ENCODE data around the gene WDHD1.
"Not testable (repeated sequence)": the region's sequence is repeated elsewhere in the genome, so short reads cannot be mapped to it uniquely, and the experiment has no call there.

The WDHD1 gene

DNA sequence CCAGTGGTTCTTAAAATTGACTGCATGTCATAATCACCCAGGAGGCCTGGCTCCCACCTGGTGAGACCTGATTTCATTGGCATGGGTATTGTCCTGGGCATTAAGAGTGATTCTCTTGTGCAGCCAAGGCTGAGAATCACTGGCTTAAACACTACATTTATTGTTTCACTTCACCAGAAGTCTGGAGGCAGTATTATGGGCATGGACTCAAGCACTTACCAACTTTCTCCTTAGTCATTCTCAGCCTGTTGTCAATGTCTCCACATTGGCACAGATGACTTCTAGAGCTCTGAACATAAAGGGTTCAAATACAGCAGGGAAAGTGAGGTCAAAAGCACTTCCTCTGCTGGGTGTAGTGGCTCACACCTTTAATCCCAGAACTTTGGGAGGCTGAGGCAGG lies 98.7 kb downstream of the WDHD1 start:
- Histone ChIP-seq H3K27ac (ENCODE audit: low read length) (no peak overlapping the region), H3K9me3 (ENCODE audit: insufficient read depth, low read depth, low read length) (no peaks in the 10 kb centered on the region), H3K4me3 (ENCODE audit: low read length) (no peak overlapping the region), H3K9ac (ENCODE audit: low read depth, low read length) (no peak overlapping the region), H3K27me3 (ENCODE audit: insufficient read depth, low read length) (no peaks in the 10 kb centered on the region), H3K36me3 (ENCODE audit: insufficient read depth, low read depth, low read length) (no peaks in the 10 kb centered on the region), H3K4me1 (ENCODE audit: insufficient read depth, low read length) (no peaks in the 10 kb centered on the region)

DNA sequence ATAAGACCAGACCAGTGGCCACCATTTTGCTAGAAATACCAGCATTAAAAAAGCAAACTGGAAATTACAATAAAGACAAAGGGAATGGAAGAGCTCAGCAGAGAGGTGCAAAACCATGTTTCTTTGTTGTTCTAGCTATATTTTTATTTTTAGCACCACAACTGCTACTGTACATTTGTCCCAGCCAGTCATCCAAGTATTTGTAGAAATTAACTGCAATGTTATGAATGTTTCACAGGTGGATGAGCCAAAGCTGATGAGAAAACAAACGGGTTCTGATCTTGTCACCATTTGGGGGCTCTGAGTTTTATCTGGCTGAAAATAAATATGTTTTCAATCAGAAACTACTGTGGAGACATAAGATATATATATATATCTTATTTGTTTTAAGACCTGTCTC lies 99.3 kb downstream of the WDHD1 start:
- H3K9ac ChIP-seq (ENCODE audit: low read depth, low read length), result no peak overlapping the region
- H3K27me3 ChIP-seq (ENCODE audit: insufficient read depth, low read length), result no peaks in the 10 kb centered on the region
- H3K36me3 ChIP-seq (ENCODE audit: insufficient read depth, low read depth, low read length), result no peaks in the 10 kb centered on the region
- no peak overlapping the region for H3K4me3 ChIP-seq (ENCODE audit: low read length)
- H3K4me1 ChIP-seq (ENCODE audit: insufficient read depth, low read length), result no peaks in the 10 kb centered on the region
- H3K9me3 ChIP-seq (ENCODE audit: insufficient read depth, low read depth, low read length), result no peaks in the 10 kb centered on the region
- H3K27ac ChIP-seq (ENCODE audit: low read length), result no peak overlapping the region

DNA sequence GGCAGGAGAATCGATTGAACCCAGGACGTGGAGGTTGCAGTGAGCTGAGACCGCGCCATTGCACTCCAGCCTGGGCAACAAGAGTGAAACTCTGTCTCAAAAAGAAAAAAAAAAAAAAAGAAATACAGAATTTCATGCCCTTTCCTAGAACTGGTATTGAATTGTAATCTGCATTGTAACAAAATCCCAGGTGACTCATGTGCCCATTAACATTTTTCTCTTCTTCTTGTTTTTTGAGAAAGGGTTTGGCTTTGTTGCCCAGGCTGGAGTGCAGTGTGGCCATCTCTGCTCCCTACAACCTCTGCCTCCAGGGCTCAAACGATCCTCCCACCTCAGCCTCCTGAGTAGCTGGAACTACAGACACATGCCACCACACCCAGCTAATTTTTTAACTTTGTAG lies 100.3 kb downstream of the WDHD1 start:
- not testable (repeated sequence) for H3K4me3 ChIP-seq (ENCODE audit: low read length); H3K9ac ChIP-seq (ENCODE audit: low read depth, low read length); H3K9me3 ChIP-seq (ENCODE audit: insufficient read depth, low read depth, low read length); H3K27ac ChIP-seq (ENCODE audit: low read length); H3K27me3 ChIP-seq (ENCODE audit: insufficient read depth, low read length); H3K4me1 ChIP-seq (ENCODE audit: insufficient read depth, low read length); H3K36me3 ChIP-seq (ENCODE audit: insufficient read depth, low read depth, low read length)

DNA sequence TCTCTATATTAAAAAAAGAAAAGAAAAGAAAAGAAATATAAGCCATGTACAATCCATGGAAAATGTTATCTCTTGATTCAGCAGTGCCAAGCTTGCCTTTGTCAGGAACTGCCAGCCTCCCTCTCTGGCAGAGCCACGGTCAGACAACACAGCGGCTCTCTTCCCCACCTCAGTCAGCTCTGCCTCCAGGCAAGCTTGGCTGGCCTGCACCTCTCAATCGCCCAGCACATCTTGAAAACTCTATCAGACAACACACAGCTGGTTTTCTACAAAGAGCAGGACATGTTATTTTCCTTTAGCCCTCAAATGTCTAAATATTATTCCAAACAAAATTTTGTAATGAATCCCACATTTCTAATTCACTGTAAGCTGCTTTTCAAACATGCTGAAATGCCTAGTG lies 104.3 kb downstream of the WDHD1 start:
- Histone ChIP-seq H3K27me3 (ENCODE audit: insufficient read depth, low read length) (no peaks in the 10 kb centered on the region), H3K4me1 (ENCODE audit: insufficient read depth, low read length) (no peaks in the 10 kb centered on the region), H3K4me3 (ENCODE audit: low read length) (no peak overlapping the region), H3K9ac (ENCODE audit: low read depth, low read length) (no peak overlapping the region), H3K27ac (ENCODE audit: low read length) (no peak overlapping the region), H3K36me3 (ENCODE audit: insufficient read depth, low read depth, low read length) (no peaks in the 10 kb centered on the region), H3K9me3 (ENCODE audit: insufficient read depth, low read depth, low read length) (no peaks in the 10 kb centered on the region)

DNA sequence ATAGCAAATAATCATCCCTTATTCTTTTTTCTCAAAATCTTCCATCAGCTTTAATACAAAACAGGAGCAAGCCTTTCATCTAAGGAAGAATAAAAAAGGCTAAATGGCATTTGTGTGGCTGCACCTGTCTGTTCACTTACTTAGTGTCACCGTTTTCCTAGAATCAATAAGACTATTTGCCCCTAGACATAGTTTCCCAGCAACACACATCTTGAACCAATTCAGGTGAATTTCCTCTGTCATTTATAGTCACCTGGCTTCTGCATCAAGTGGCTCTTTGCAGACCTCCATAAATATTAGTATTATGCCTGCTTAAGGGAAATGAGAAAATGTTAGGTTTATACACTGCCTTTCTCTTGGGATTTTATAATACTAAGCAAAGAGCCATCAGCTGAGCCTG lies 106.8 kb downstream of the WDHD1 start:
- Histone ChIP-seq H3K27ac (ENCODE audit: low read length) (no peak overlapping the region), H3K9ac (ENCODE audit: low read depth, low read length) (no peak overlapping the region), H3K9me3 (ENCODE audit: insufficient read depth, low read depth, low read length) (no peaks in the 10 kb centered on the region), H3K36me3 (ENCODE audit: insufficient read depth, low read depth, low read length) (no peaks in the 10 kb centered on the region), H3K4me3 (ENCODE audit: low read length) (no peak overlapping the region), H3K4me1 (ENCODE audit: insufficient read depth, low read length) (no peaks in the 10 kb centered on the region), H3K27me3 (ENCODE audit: insufficient read depth, low read length) (no peaks in the 10 kb centered on the region)

DNA sequence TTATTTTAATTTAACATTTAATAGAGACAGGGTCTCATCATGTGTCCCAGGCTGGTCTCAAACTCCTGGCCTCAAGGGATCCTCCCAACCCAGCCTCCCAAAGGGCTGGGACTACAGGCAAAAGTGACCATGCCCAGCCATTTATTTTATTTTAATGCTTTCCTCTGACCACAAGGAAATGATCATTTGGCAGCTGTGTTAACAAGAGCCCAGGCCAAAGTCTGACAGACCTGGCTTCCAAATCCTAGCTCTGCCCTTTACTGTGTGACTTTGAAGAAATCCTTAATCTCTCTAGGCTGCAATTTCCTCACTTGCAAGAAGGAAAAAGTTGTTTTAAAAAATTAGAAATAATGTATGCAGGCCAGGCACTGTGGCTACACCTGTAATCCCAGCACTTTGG lies 107.6 kb downstream of the WDHD1 start:
- Histone ChIP-seq H3K27me3 (ENCODE audit: insufficient read depth, low read length) (no peaks in the 10 kb centered on the region), H3K36me3 (ENCODE audit: insufficient read depth, low read depth, low read length) (no peaks in the 10 kb centered on the region), H3K27ac (ENCODE audit: low read length) (no peak overlapping the region), H3K4me3 (ENCODE audit: low read length) (no peak overlapping the region), H3K9me3 (ENCODE audit: insufficient read depth, low read depth, low read length) (no peaks in the 10 kb centered on the region), H3K9ac (ENCODE audit: low read depth, low read length) (no peak overlapping the region), H3K4me1 (ENCODE audit: insufficient read depth, low read length) (no peaks in the 10 kb centered on the region)

DNA sequence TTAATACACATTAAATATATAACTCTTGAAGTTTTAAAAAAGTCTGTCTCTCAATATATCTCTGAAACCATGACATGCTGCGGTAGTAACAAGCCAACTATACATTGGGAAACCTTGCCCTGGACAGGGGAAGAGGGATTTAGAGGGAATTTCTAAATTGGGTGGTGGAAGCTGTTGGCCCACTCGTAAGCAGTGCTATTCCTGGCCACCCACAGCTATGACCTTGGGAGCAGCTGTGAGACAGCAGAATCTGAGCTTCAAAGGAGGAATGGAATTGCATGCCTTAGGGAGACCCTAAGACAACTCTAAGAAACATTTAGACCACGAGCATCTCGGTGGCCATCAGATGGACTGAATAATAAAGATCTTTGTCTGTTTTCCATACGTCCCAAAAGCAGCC lies 108.5 kb downstream of the WDHD1 start:
- H3K36me3 ChIP-seq (ENCODE audit: insufficient read depth, low read depth, low read length), result no peaks in the 10 kb centered on the region
- no peak overlapping the region for H3K9ac ChIP-seq (ENCODE audit: low read depth, low read length)
- no peaks in the 10 kb centered on the region for H3K9me3 ChIP-seq (ENCODE audit: insufficient read depth, low read depth, low read length)
- no peaks in the 10 kb centered on the region for H3K4me1 ChIP-seq (ENCODE audit: insufficient read depth, low read length)
- H3K27ac ChIP-seq (ENCODE audit: low read length), result no peak overlapping the region
- H3K27me3 ChIP-seq (ENCODE audit: insufficient read depth, low read length), result no peaks in the 10 kb centered on the region
- no peak overlapping the region for H3K4me3 ChIP-seq (ENCODE audit: low read length)

DNA sequence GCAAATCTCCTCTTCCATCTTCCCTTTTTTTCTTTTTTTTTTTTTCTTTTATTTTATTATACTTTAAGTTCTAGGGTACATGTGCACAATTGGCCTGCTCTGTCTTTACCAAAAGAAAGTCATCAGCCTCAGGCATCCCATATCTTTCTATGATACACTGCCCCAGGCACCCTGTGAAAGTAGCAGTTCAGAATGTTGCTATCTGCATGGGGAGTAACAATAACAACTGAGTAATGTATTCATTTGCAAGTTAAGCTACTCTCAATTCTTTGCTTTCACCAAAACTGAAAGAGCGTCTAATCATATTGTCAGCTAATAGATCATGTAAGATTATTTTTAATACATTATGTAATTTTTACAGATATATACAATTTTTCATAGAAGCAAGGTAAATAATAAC lies 110.8 kb downstream of the WDHD1 start:
- no peaks in the 10 kb centered on the region for H3K4me1 ChIP-seq (ENCODE audit: insufficient read depth, low read length)
- no peak overlapping the region for H3K9ac ChIP-seq (ENCODE audit: low read depth, low read length)
- H3K9me3 ChIP-seq (ENCODE audit: insufficient read depth, low read depth, low read length), result no peaks in the 10 kb centered on the region
- H3K27ac ChIP-seq (ENCODE audit: low read length), result no peak overlapping the region
- no peaks in the 10 kb centered on the region for H3K36me3 ChIP-seq (ENCODE audit: insufficient read depth, low read depth, low read length)
- no peak overlapping the region for H3K4me3 ChIP-seq (ENCODE audit: low read length)
- H3K27me3 ChIP-seq (ENCODE audit: insufficient read depth, low read length), result no peaks in the 10 kb centered on the region

DNA sequence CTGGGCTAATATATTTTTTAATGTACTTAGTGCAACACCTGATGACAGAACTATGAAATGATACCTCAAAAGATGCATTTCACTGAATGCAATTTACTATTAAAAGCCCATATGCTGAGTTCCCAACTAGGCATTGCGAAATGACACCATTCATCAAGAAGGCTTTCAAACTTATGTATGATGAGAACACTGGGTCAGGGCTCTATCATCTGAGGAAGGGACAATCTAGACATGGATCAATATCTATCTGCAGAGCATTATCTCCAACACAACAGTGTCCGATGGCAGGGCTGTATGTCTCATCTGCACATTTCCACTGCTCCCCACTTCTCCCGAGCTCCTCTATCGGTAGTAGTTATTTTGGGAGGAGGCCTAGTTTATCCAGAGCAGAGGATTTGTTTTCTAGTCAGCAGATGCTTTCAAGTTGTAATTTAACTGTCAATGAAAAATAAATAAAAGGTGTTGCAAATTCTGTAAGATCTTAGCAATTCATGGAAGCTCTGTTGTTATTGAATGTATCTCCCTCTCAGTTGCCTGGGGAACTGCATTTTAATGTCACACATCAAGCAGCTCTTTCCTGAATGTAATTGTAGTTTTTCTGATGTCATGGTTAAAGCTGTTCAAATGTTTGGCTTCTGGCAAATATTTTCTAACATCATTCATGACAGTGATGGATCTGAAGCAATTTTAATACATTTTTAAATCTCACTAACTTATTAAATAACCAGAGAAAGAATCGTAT lies 116.9 kb downstream of the WDHD1 start:
- Histone ChIP-seq H3K36me3 (ENCODE audit: insufficient read depth, low read depth, low read length) (no peaks in the 10 kb centered on the region), H3K4me1 (ENCODE audit: insufficient read depth, low read length) (no peaks in the 10 kb centered on the region), H3K9ac (ENCODE audit: low read depth, low read length) (no peak overlapping the region), H3K27me3 (ENCODE audit: insufficient read depth, low read length) (no peaks in the 10 kb centered on the region), H3K27ac (ENCODE audit: low read length) (no peak overlapping the region), H3K4me3 (ENCODE audit: low read length) (no peak overlapping the region), H3K9me3 (ENCODE audit: insufficient read depth, low read depth, low read length) (no peaks in the 10 kb centered on the region)

DNA sequence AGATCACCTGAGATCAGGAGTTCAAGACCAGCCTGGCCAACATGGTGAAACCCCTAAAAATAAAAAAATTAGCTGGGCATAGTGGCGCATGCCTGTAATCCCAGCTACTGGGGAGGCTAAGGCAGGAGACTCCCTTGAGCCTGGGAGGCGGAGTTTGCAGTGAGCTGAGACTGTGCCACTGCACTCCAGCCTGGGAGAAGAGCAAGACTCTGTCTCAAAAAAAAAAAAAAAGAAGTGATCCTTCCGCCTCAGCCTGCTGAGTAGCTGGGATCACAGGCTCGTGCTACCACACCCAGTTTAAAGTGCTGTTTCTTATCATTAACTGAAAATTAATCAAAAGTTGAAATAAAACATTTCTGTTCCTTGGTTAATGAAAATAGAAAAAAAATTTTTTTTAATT lies 117.9 kb downstream of the WDHD1 start:
- not testable (repeated sequence) for H3K4me1 ChIP-seq (ENCODE audit: insufficient read depth, low read length); H3K27me3 ChIP-seq (ENCODE audit: insufficient read depth, low read length); H3K36me3 ChIP-seq (ENCODE audit: insufficient read depth, low read depth, low read length); H3K9ac ChIP-seq (ENCODE audit: low read depth, low read length); H3K4me3 ChIP-seq (ENCODE audit: low read length); H3K9me3 ChIP-seq (ENCODE audit: insufficient read depth, low read depth, low read length); H3K27ac ChIP-seq (ENCODE audit: low read length)

DNA sequence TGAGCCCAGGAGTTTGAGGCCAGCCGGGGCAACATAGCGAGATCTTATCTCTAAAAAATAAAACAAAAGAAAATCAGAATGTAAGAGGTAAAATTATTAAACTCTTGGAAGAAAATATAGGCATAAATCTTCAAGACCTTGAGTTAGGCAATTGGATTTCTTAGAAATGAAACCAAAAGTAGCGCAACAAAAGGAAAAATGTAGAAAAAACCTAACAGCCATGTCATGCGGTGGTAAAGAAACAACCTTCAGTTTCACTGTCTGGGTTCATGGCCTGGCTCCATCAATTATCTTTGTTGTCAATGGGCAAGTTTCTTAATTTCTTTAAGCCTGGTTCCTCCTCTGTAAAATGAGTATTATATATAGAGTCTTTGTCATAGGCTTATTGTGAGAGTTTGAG lies 118.7 kb downstream of the WDHD1 start:
- Histone ChIP-seq H3K27ac (ENCODE audit: low read length) (no peak overlapping the region), H3K9me3 (ENCODE audit: insufficient read depth, low read depth, low read length) (no peaks in the 10 kb centered on the region), H3K9ac (ENCODE audit: low read depth, low read length) (no peak overlapping the region), H3K4me3 (ENCODE audit: low read length) (no peak overlapping the region), H3K4me1 (ENCODE audit: insufficient read depth, low read length) (no peaks in the 10 kb centered on the region), H3K27me3 (ENCODE audit: insufficient read depth, low read length) (peaks cover 8% of the 10 kb centered on the region), H3K36me3 (ENCODE audit: insufficient read depth, low read depth, low read length) (no peaks in the 10 kb centered on the region)

DNA sequence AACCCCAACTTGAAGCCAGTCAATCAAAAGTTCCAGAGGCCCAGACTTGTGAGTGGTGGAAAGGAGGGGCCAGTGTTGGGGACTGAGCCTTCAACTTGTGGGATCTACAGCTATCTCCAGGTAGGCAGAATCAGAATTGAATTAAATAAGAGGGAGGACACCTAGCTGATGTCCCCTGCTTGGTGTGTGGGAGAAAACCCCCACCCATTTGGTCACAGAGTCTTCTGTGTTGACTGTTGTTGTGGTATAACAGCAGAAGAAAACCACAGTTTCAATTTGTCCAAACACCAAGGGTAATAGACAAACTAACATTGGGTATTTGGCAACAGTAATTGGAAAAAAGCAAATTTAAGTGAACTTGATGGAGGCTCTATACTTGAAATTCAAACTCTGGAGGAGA lies 120.8 kb downstream of the WDHD1 start:
- H3K4me1 ChIP-seq (ENCODE audit: insufficient read depth, low read length), result 0 out of 2 replicates have a peak, but pooled peaks cover 3% of the 10 kb centered on the region
- H3K4me3 ChIP-seq (ENCODE audit: low read length), result no peak overlapping the region
- H3K9me3 ChIP-seq (ENCODE audit: insufficient read depth, low read depth, low read length), result no peaks in the 10 kb centered on the region
- H3K36me3 ChIP-seq (ENCODE audit: insufficient read depth, low read depth, low read length), result no peaks in the 10 kb centered on the region
- H3K27me3 ChIP-seq (ENCODE audit: insufficient read depth, low read length), result peaks cover 24% of the 10 kb centered on the region
- no peak overlapping the region for H3K9ac ChIP-seq (ENCODE audit: low read depth, low read length)
- no peak overlapping the region for H3K27ac ChIP-seq (ENCODE audit: low read length)

Data from iPS-20b (cell line).